HepG2 (cell line): ENCODE data around the gene ALDOA. TPM values are rescaled to one million over a fixed set of nuclear protein-coding genes. Genes with fewer than 3 reads are reported as not detected.

ENCODE experiments used
- ATF1 ChIP-seq: IDR thresholded peaks from 2 replicates; pipeline ENCODE4 v1.6.1; 2016; ENCODE audit warnings: mild to moderate bottlenecking, control low read depth
- ATF7 ChIP-seq, 2 experiments: fragments of 450-650 bp in 1 of 2; sonication (generic) in 1 of 2; formaldehyde crosslinking in 1 of 2; IDR thresholded peaks; 2 replicates each; pipeline versions ENCODE4 v1.4.0 to v1.6.1; 2016 to 2020; ENCODE audit warnings: antibody characterized with exemption in 1 of 2, mild to moderate bottlenecking in 1 of 2, missing genetic modification reagents in 1 of 2
- HDAC1 ChIP-seq: sonication (generic); formaldehyde crosslinking; IDR thresholded peaks from 2 replicates; pipeline ENCODE4 v1.5.1; 2020; ENCODE audit warnings: mild to moderate bottlenecking, missing genetic modification reagents
- MED8 ChIP-seq: sonication (generic); formaldehyde crosslinking; IDR thresholded peaks from 2 replicates; pipeline ENCODE4 v1.8.1; 2023; ENCODE audit warnings: mild to moderate bottlenecking, missing genetic modification reagents; ENCODE audit not compliant: insufficient replicate concordance
- POLR2G ChIP-seq: fragments of 200-400 bp; formaldehyde crosslinking; IDR thresholded peaks from 2 replicates; pipeline ENCODE4 v1.6.1; 2018; ENCODE audit warnings: mild to moderate bottlenecking, low read depth, low read length, moderate library complexity
- ZNF430 ChIP-seq: sonication (generic); formaldehyde crosslinking; IDR thresholded peaks from 2 replicates; pipeline ENCODE4 v1.9.0; 2021; ENCODE audit warnings: mild to moderate bottlenecking, missing genetic modification reagents
- ZNF598 ChIP-seq: sonication (generic); formaldehyde crosslinking; IDR thresholded peaks from 2 replicates; pipeline ENCODE4 v1.5.1; 2020; ENCODE audit warnings: mild to moderate bottlenecking, missing genetic modification reagents, borderline replicate concordance
- polyA plus RNA-seq, 8 experiments: library from polyadenylated mRNA; depleted of rRNA in 3 of 8; stranded (reverse) in 7 of 8; unstranded in 1 of 8; fragments of >200 nt; fragmentation: Illumina TruSeq in 4 of 8; extraction: Trizol in 4 of 8; gene quantifications; 2 replicates each; pipeline versions ENCODE4 v1.2.1 to v1.2.3, GENCODE V29; 2011 to 2016; ENCODE audit warnings: low read depth in 4 of 8, missing spikeins in 1 of 8, mixed read lengths in 1 of 8; ENCODE audit not compliant: insufficient read depth in 1 of 8
- total RNA-seq, 5 experiments: library from RNA; depleted of rRNA; stranded (reverse); fragments of >200 nt; fragmentation: Illumina TruSeq; extraction: Trizol; gene quantifications; 2 replicates each; pipeline ENCODE4 v1.2.3, GENCODE V29; 2016; ENCODE audit warnings: low read depth in 1 of 5
- TF ChIP-seq, protein P1 (sequence below): sonication (generic); formaldehyde crosslinking; IDR thresholded peaks from 2 replicates; pipeline ENCODE4 v1.5.1; 2020; ENCODE audit warnings: mild to moderate bottlenecking, moderate library complexity, missing genetic modification reagents
- TF ChIP-seq, protein P2 (sequence below): sonication (generic); formaldehyde crosslinking; IDR thresholded peaks from 2 replicates; pipeline ENCODE4 v1.4.0; 2020; ENCODE audit warnings: missing genetic modification reagents, borderline replicate concordance
- TF ChIP-seq, protein P3 (sequence below): sonication (generic); formaldehyde crosslinking; conservative IDR thresholded peaks from 2 replicates; pipeline ENCODE4 v1.8.0; 2022; ENCODE audit warnings: missing genetic modification reagents
- TF ChIP-seq, protein P4 (sequence below): sonication (generic); formaldehyde crosslinking; IDR thresholded peaks from 2 replicates; pipeline ENCODE4 v1.4.0; 2020; ENCODE audit warnings: mild to moderate bottlenecking, missing genetic modification reagents

Gene ALDOA
- total and polyA plus RNA-seq, 2 of the 13 experiments (the other 11 are each of a cell fraction or from before 2014, with no cell fraction given): 925 to 1,884 TPM

DNA sequence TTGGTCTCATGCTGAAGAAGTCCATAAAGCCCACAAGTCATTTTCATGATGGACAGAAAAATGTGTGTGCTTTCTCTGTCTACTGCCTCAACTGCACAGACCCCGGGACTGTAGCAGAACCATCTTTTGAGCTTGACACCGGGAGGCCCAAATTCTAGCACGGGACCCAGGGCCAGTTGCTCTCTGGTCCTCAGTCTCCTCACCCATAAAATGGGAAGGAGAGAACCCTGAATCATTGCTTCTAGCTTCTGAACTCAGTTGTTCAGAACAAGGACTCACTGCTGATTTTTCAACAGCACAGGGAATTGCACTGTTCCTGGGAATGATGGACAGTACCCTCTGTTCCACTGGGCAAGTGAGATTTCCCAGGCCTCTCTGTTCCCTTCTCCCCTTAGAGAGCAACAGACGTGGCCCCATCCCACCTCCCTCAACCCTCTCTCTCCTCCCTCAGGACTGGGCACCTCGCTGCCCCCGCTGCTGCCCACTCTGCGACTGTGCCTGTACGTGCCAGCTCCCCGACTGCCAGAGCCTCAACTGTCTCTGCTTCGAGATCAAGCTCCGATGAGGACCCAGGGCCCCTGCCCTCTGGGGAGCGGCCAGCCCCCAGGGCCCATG, 2.2 kb upstream of the ALDOA start (continued):
- TF ChIP-seq ZNF598 (CRISPR knock-in tag) (peak; percentile 36; the same call in 1 of the 2 replicates), MED8 (CRISPR knock-in tag) (no peak), ATF7 (IDR thresholded peaks at IDR 0.05) (no peak), ATF7 (CRISPR knock-in tag; IDR thresholded peaks at IDR 0.05) (no peak), ZNF430 (no peak), HDAC1 (CRISPR knock-in tag) (no peak), ATF1 (CRISPR knock-in tag) (no peak), POLR2G (no peak)
- TF ChIP-seq, protein P1, sequence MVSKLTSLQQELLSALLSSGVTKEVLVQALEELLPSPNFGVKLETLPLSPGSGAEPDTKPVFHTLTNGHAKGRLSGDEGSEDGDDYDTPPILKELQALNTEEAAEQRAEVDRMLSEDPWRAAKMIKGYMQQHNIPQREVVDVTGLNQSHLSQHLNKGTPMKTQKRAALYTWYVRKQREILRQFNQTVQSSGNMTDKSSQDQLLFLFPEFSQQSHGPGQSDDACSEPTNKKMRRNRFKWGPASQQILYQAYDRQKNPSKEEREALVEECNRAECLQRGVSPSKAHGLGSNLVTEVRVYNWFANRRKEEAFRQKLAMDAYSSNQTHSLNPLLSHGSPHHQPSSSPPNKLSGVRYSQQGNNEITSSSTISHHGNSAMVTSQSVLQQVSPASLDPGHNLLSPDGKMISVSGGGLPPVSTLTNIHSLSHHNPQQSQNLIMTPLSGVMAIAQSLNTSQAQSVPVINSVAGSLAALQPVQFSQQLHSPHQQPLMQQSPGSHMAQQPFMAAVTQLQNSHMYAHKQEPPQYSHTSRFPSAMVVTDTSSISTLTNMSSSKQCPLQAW (CRISPR knock-in tag): no peak
- TF ChIP-seq, protein P2, sequence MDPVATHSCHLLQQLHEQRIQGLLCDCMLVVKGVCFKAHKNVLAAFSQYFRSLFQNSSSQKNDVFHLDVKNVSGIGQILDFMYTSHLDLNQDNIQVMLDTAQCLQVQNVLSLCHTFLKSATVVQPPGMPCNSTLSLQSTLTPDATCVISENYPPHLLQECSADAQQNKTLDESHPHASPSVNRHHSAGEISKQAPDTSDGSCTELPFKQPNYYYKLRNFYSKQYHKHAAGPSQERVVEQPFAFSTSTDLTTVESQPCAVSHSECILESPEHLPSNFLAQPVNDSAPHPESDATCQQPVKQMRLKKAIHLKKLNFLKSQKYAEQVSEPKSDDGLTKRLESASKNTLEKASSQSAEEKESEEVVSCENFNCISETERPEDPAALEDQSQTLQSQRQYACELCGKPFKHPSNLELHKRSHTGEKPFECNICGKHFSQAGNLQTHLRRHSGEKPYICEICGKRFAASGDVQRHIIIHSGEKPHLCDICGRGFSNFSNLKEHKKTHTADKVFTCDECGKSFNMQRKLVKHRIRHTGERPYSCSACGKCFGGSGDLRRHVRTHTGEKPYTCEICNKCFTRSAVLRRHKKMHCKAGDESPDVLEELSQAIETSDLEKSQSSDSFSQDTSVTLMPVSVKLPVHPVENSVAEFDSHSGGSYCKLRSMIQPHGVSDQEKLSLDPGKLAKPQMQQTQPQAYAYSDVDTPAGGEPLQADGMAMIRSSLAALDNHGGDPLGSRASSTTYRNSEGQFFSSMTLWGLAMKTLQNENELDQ: 0 out of 2 replicates have a peak, but pooled peaks have one; percentile 20
- TF ChIP-seq, protein P3, sequence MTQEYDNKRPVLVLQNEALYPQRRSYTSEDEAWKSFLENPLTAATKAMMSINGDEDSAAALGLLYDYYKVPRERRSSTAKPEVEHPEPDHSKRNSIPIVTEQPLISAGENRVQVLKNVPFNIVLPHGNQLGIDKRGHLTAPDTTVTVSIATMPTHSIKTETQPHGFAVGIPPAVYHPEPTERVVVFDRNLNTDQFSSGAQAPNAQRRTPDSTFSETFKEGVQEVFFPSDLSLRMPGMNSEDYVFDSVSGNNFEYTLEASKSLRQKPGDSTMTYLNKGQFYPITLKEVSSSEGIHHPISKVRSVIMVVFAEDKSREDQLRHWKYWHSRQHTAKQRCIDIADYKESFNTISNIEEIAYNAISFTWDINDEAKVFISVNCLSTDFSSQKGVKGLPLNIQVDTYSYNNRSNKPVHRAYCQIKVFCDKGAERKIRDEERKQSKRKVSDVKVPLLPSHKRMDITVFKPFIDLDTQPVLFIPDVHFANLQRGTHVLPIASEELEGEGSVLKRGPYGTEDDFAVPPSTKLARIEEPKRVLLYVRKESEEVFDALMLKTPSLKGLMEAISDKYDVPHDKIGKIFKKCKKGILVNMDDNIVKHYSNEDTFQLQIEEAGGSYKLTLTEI (CRISPR knock-in tag): no peak
- TF ChIP-seq, protein P4, sequence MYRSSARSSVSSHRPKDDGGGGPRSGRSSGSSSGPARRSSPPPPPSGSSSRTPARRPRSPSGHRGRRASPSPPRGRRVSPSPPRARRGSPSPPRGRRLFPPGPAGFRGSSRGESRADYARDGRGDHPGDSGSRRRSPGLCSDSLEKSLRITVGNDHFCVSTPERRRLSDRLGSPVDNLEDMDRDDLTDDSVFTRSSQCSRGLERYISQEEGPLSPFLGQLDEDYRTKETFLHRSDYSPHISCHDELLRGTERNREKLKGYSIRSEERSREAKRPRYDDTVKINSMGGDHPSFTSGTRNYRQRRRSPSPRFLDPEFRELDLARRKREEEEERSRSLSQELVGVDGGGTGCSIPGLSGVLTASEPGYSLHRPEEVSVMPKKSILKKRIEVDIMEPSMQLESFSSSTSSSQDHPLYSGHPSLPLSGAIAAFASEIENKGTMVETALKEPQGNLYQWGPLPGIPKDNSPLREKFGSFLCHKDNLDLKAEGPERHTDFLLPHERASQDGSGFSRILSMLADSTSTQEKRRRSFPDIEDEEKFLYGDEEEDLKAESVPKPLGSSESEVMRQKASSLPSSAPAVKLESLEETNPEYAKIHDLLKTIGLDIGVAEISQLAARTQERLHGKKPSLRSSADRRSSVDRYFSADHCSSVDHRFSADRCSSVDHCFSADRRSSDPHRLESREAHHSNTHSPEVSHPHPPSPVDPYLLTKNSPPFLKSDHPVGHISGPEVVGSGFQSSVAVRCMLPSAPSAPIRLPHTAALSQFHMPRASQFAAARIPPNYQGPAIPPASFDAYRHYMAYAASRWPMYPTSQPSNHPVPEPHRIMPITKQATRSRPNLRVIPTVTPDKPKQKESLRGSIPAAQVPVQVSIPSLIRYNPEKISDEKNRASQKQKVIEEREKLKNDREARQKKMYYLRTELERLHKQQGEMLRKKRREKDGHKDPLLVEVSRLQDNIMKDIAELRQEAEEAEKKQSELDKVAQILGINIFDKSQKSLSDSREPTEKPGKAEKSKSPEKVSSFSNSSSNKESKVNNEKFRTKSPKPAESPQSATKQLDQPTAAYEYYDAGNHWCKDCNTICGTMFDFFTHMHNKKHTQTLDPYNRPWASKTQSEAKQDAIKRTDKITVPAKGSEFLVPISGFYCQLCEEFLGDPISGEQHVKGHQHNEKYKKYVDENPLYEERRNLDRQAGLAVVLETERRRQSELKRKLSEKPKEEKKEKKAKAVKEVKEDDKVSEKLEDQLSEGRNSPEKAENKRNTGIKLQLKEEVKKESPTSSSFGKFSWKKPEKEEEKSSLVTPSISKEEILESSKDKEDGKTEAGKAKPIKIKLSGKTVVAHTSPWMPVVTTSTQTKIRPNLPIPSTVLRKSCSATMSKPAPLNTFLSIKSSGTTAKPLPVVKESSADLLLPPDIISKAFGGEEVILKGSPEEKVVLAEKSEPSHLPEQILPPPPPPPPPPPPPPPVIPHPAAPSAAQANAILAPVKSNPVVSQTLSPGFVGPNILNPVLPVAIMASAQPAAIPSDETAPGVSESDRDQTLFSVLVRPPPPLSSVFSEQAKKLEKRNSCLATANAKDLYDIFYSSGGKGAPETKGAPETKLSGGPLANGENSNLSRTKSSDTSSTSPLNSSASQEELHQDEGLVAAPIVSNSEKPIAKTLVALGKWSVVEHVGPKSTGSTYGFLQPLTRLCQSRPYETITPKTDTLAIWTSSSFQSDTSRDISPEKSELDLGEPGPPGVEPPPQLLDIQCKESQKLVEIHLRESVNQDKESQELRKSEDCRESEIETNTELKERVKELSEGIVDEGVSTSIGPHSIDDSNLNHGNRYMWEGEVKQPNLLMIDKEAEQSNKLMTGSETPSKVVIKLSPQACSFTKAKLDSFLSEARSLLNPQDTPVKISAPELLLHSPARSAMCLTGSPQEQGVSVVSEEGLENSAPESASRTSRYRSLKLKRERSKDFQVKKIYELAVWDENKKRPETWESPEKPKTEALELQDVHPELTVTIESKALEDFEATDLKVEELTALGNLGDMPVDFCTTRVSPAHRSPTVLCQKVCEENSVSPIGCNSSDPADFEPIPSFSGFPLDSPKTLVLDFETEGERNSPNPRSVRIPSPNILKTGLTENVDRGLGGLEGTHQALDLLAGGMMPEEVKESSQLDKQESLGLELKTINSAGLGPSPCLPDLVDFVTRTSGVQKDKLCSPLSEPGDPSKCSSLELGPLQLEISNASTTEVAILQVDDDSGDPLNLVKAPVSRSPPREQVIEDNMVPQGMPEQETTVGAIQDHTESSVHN (CRISPR knock-in tag): no peak
